WI38 (cell line): ENCODE measurements around the gene TMUB2.
"Not testable (repeated sequence)": the region's sequence is repeated elsewhere in the genome, so short reads cannot be mapped to it uniquely, and the experiment has no call there.

Experiments
- H3K4me3 ChIP-seq: 2 replicates; pipeline ENCODE4 v1.5.1; 2011; ENCODE audit warnings: low read depth, mild to moderate bottlenecking, control low read depth, low read length
- CTCF ChIP-seq: IDR thresholded peaks from 2 replicates; pipeline ENCODE4 v1.5.1; 2012; ENCODE audit warnings: low read depth, mild to moderate bottlenecking, control low read depth, low read length

TMUB2 gene

GRCh38 chr17:44223541-44224071 is 36.8 kb downstream of the TMUB2 start:
- H3K4me3 ChIP-seq: no peak overlapping the region
- TF ChIP-seq CTCF: no peak

GRCh38 chr17:44229090-44229489 is 42.3 kb downstream of the TMUB2 start:
- TF ChIP-seq CTCF: no peak
- no peak overlapping the region for H3K4me3 ChIP-seq

- TF ChIP-seq CTCF: no peak
Measured at GRCh38 chr17:44230140-44230539, 43.4 kb downstream of the TMUB2 start.

GRCh38 chr17:44232061-44232460 is 45.3 kb downstream of the TMUB2 start:
- no peak overlapping the region for H3K4me3 ChIP-seq
- no peak for TF ChIP-seq CTCF

More at GRCh38 chr17:44230140-44230539, 43.4 kb downstream of the TMUB2 start:
- H3K4me3 ChIP-seq: no peak overlapping the region

- no peak overlapping the region for H3K4me3 ChIP-seq
- no peak for TF ChIP-seq CTCF
Measured at GRCh38 chr17:44233582-44233981, 46.8 kb downstream of the TMUB2 start.

- H3K4me3 ChIP-seq: no peak overlapping the region
- TF ChIP-seq CTCF: no peak
Measured at GRCh38 chr17:44235583-44235936, 48.8 kb downstream of the TMUB2 start.

- H3K4me3 ChIP-seq: no peak overlapping the region
- no peak for TF ChIP-seq CTCF
Measured at GRCh38 chr17:44236444-44236991, 49.7 kb downstream of the TMUB2 start.

GRCh38 chr17:44237886-44238285 is 51.1 kb downstream of the TMUB2 start:
- H3K4me3 ChIP-seq: not testable (repeated sequence)
